B cell (primary cell): ENCODE results near the gene PRKX. TPM values are rescaled to one million over a fixed set of nuclear protein-coding genes. Genes with fewer than 3 reads are reported as not detected.
"Not testable (repeated sequence)": the region's sequence is repeated elsewhere in the genome, so short reads cannot be mapped to it uniquely, and the experiment has no call there.

Experiments
- ATAC-seq: fragments of 200-7000 bp; cut with Tn5 transposase; one replicate; pipeline ENCODE4 v1.10.0; 2021; ENCODE audit warnings: low read depth, mild to moderate bottlenecking, moderate number of reproducible peaks, moderate library complexity
- CTCF ChIA-PET: fragments of 350-600 bp; sonication (Branson Sonifier 250); formaldehyde crosslinking; loops from one replicate; lab custom pipeline; 2021; ENCODE audit warnings: antibody characterized with exemption, inconsistent platforms; lab: Charles Lee
- POLR2A ChIA-PET: fragments of 350-600 bp; sonication (Branson Sonifier 250); formaldehyde crosslinking; loops from one replicate; lab custom pipeline; 2021; ENCODE audit warnings: antibody characterized with exemption; lab: Charles Lee
- DNase-seq: peaks from one replicate; pipeline ENCODE4 v3.0.0; 2013
- H2AFZ ChIP-seq: 2 replicates; pipeline ENCODE4 v1.6.1; 2012; ENCODE audit warnings: mild to moderate bottlenecking, low read depth, low read length; ENCODE audit not compliant: insufficient read depth, poor library complexity, severe bottlenecking
- H3K27ac ChIP-seq, 2 donors: 1 replicate in 1 of 2; 2 replicates in 1 of 2; pipeline ENCODE4 v1.5.1; 2012 to 2013; ENCODE audit warnings: low read length in 2 of 2, mild to moderate bottlenecking in 2 of 2, moderate library complexity in 1 of 2
- H3K27me3 ChIP-seq, 4 experiments: fragments of 200-600 bp in 1 of 4; sonication (generic) in 1 of 4; replicated peaks in 1 of 4; 1 replicate in 2 of 4; 2 replicates in 2 of 4; pipeline versions ENCODE4 v1.6.1 to v1.7.0; 2013 to 2016; ENCODE audit warnings: low read length in 3 of 4, mild to moderate bottlenecking in 2 of 4, mixed read lengths in 1 of 4, moderate library complexity in 1 of 4; ENCODE audit not compliant: insufficient read depth in 4 of 4, control insufficient read depth in 3 of 4; ENCODE audit errors: control extremely low read depth in 1 of 4
- H3K36me3 ChIP-seq, 2 experiments: replicated peaks in 1 of 2; 1 replicate in 1 of 2; 2 replicates in 1 of 2; pipeline versions ENCODE4 v1.6.1 to v1.7.1; 2013; ENCODE audit warnings: low read length in 1 of 2; ENCODE audit not compliant: insufficient read depth in 2 of 2, control insufficient read depth in 1 of 2; ENCODE audit errors: control extremely low read depth in 1 of 2, extremely low read depth in 1 of 2
- H3K4me1 ChIP-seq, 2 donors: fragments of 200-600 bp in 1 of 2; sonication (generic) in 1 of 2; 1 replicate in 1 of 2; 2 replicates in 1 of 2; pipeline versions ENCODE4 v1.5.1 to v1.6.1; 2013 to 2017; ENCODE audit warnings: low read length in 2 of 2; ENCODE audit not compliant: control insufficient read depth in 2 of 2, insufficient read depth in 2 of 2
- H3K4me2 ChIP-seq: replicated peaks from 2 replicates; pipeline ENCODE3; 2012; ENCODE audit warnings: mild to moderate bottlenecking, low read depth, low read length; ENCODE audit not compliant: poor library complexity, severe bottlenecking
- H3K4me3 ChIP-seq, 5 experiments: fragments of 200-600 bp in 1 of 5; sonication (generic) in 1 of 5; 1 replicate in 3 of 5; 2 replicates in 2 of 5; pipeline versions ENCODE4 v1.5.1 to v1.7.0; 2011 to 2016; ENCODE audit warnings: low read length in 4 of 5, mild to moderate bottlenecking in 4 of 5, low read depth in 2 of 5, control low read depth in 1 of 5, moderate library complexity in 1 of 5; ENCODE audit not compliant: insufficient read depth in 1 of 5; ENCODE audit errors: control extremely low read depth in 1 of 5, extremely low read depth in 1 of 5
- H3K79me2 ChIP-seq: fragments of 200-600 bp; sonication (generic); one replicate; pipeline ENCODE4 v1.6.0; 2016; ENCODE audit warnings: low read length; ENCODE audit not compliant: control insufficient read depth, insufficient read depth
- H3K9ac ChIP-seq: fragments of 200-600 bp; sonication (generic); 2 replicates; pipeline ENCODE4 v1.6.1; 2017; ENCODE audit warnings: mild to moderate bottlenecking, low read length, moderate library complexity
- H3K9me3 ChIP-seq, 3 donors: one replicate each; pipeline versions ENCODE4 v1.6.1 to v1.7.1; 2013; ENCODE audit warnings: low read length in 2 of 3; ENCODE audit not compliant: control insufficient read depth in 2 of 3, insufficient read depth in 1 of 3; ENCODE audit errors: control extremely low read depth in 1 of 3
- H4K20me1 ChIP-seq: 2 replicates; pipeline ENCODE4 v1.6.0; 2012; ENCODE audit warnings: mild to moderate bottlenecking, low read length; ENCODE audit not compliant: insufficient read depth, control insufficient read depth, poor library complexity, severe bottlenecking
- H3K27ac Mint-ChIP-seq: one replicate; pipeline ENCODE4 v1.8.0; 2021; ENCODE audit warnings: mixed read lengths
- H3K27me3 Mint-ChIP-seq: one replicate; pipeline ENCODE4 v1.8.0; 2021; ENCODE audit warnings: mixed read lengths
- H3K4me1 Mint-ChIP-seq: one replicate; pipeline ENCODE4 v1.8.0; 2021; ENCODE audit warnings: mixed read lengths
- H3K4me3 Mint-ChIP-seq: one replicate; pipeline ENCODE4 v1.8.0; 2021; ENCODE audit warnings: mixed read lengths
- H3K9me3 Mint-ChIP-seq: one replicate; pipeline ENCODE4 v1.8.0; 2022; ENCODE audit warnings: mixed read lengths; ENCODE audit not compliant: insufficient read depth
- EZH2 ChIP-seq: IDR thresholded peaks from 2 replicates; pipeline ENCODE4 v1.6.1; 2012; ENCODE audit warnings: borderline replicate concordance, low read depth, mild to moderate bottlenecking, moderate library complexity, low read length; ENCODE audit not compliant: insufficient read depth, poor library complexity, severe bottlenecking
- WGBS: methylation state at CpG from one replicate; pipeline ENCODE4 v1.1.5; 2013; ENCODE audit warnings: missing lambda C conversion rate; ENCODE audit not compliant: insufficient coverage; 5-methylcytosine and 5-hydroxymethylcytosine counted together
- intact Hi-C: fragments of 100-400 bp; cut with micrococcal nuclease; formaldehyde crosslinking; loops from one replicate; pipeline ENCODE4 v1.10.0; 2022
- polyA plus RNA-seq: library from polyadenylated mRNA; depleted of rRNA; stranded (reverse); fragments of >200 nt; gene quantifications from 2 replicates; pipeline ENCODE4 v1.2.3, GENCODE V29; 2012
- total RNA-seq, 2 donors: library from RNA; stranded (reverse); fragments of 120-200 nt in 1 of 2; gene quantifications; 1 replicate in 1 of 2; 2 replicates in 1 of 2; pipeline versions ENCODE4 v1.2.3 to v1.2.4, GENCODE V29; 2013 to 2022
- TF ChIP-seq, protein P1 (sequence below): fragments of 200-600 bp; IDR thresholded peaks from one replicate; pipeline ENCODE4 v1.8.0; 2022; ENCODE audit warnings: antibody characterized with exemption, mild to moderate bottlenecking

Gene PRKX
- total and polyA plus RNA-seq, 2 donors (not counting 1 experiment from before 2014, with no cell fraction given) = 26.2 to 52.5 TPM

DNA sequence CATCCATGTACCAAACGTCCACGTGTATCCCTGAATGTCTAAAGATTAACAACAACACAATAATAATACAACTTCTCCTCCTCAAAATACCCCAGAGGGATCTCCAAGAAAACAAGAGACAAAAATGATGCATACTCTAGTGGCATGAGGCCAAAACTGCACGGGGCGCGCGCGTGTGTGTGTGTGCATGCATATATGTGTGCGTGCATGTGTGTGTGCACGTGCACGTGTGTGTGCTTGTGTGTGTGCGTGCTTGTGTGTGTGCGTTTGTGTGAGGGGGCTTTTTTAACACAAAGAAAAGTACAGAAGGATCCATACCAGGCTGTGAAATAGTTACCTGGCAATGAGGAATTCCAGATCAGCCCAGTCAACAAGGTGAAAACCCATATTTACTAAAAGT, 48.5 kb downstream of the PRKX start:
- Mint-ChIP-seq H3K27ac (peak overlapping the region; percentile 53), H3K27me3 (no peaks in the 10 kb centered on the region), H3K4me3 (no peak overlapping the region), H3K4me1 (peaks cover 27% of the 10 kb centered on the region), H3K9me3 (no peaks in the 10 kb centered on the region)
- H3K9me3 ChIP-seq = no peaks in the 10 kb centered on the region
- H3K4me2 ChIP-seq = no peak overlapping the region
- H2AFZ ChIP-seq = no peak overlapping the region
- ChIA-PET POLR2A (no interaction called here), CTCF (no interaction called here)
- intact Hi-C loops = loop anchor here (5.0 kb wide), 1 partner anchor 47 kb away; the partner anchor contains the start of gene PRKX
- TF ChIP-seq EZH2 = no peak
- TF ChIP-seq, protein P1, sequence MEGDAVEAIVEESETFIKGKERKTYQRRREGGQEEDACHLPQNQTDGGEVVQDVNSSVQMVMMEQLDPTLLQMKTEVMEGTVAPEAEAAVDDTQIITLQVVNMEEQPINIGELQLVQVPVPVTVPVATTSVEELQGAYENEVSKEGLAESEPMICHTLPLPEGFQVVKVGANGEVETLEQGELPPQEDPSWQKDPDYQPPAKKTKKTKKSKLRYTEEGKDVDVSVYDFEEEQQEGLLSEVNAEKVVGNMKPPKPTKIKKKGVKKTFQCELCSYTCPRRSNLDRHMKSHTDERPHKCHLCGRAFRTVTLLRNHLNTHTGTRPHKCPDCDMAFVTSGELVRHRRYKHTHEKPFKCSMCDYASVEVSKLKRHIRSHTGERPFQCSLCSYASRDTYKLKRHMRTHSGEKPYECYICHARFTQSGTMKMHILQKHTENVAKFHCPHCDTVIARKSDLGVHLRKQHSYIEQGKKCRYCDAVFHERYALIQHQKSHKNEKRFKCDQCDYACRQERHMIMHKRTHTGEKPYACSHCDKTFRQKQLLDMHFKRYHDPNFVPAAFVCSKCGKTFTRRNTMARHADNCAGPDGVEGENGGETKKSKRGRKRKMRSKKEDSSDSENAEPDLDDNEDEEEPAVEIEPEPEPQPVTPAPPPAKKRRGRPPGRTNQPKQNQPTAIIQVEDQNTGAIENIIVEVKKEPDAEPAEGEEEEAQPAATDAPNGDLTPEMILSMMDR = no peak
- H4K20me1 ChIP-seq = no peaks in the 10 kb centered on the region
- no peak for DNase-seq
- H3K27me3 ChIP-seq = no peaks in the 10 kb centered on the region
- H3K9ac ChIP-seq = no peak overlapping the region
- ATAC-seq = no peak
- peaks cover 0 to 9% of the 10 kb centered on the region in 2 experiments for H3K36me3 ChIP-seq
- no peak overlapping the region for H3K27ac ChIP-seq
- peaks cover 12% of the 10 kb centered on the region for H3K79me2 ChIP-seq
- no CpG with 5 or more reads among the region's 12 CpGs for WGBS
- H3K4me3 ChIP-seq = no peak overlapping the region
- peaks cover 14 to 21% of the 10 kb centered on the region in 2 donors for H3K4me1 ChIP-seq

DNA sequence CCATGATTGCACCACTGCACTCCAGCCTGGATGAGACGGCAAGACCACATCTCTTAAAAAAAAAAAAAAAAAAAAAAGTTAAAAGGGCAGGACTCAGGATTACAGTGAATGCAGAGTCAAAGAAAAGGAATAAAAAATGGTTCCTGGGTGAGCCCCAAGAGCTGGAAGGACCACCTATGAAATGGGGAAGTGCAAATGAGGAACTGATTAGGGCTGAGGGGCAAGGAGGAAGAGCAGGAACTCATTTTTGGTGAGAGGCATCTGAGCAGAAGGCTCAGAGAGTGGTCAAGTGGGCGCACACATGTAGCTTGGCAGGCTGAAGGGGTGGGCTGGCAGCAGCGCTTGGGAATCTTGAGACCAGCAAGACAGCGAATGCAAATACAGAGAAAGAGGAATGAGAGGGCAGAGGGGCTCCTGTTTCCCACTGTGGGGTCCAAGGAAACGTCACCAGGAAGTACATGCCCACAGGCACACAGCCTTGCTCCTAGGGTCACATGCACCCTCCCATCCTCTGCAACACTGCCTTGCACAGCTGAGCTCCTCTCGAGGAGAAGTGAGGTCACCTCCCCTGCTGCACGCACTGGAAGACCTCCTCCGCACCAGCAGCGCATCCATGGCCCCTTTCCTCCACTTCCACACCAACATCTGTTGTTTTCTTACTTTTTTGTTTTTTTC, 49.7 kb downstream of the PRKX start:
- peak overlapping the region; percentile 64 for H2AFZ ChIP-seq
- peak overlapping the region; percentile 44 to 46 for H3K27ac ChIP-seq
- H3K4me3 Mint-ChIP-seq = peak overlapping the region; percentile 77
- DNase-seq (peak; percentile 67), ATAC-seq (peak; percentile 80)
- ChIA-PET CTCF (interaction anchor here (0.7 kb wide), 1 partner anchor 75 kb away, joined by 4 read pairs; no protein-coding TSS in a partner anchor), POLR2A (interaction anchor here (0.6 to 0.7 kb wide), 3 partner anchors 45 to 788 kb away, joined by 4 to 7 read pairs (median 4); no protein-coding TSS in a partner anchor)
- peaks cover 14 to 21% of the 10 kb centered on the region in 2 donors for H3K4me1 ChIP-seq
- peak overlapping the region; percentile 47 for H3K9ac ChIP-seq
- H4K20me1 ChIP-seq, H3K27me3 ChIP-seq, H3K9me3 ChIP-seq, H3K9me3 Mint-ChIP-seq, H3K36me3 ChIP-seq, H3K27me3 Mint-ChIP-seq: not testable (repeated sequence)
- intact Hi-C loops = loop anchor here (5.0 kb wide), 1 partner anchor 49 kb away; the partner anchor contains the start of gene PRKX
- WGBS = 0% methylated on average over 2 of the region's 9 CpGs
- H3K27ac Mint-ChIP-seq = peak overlapping the region; percentile 91
- H3K79me2 ChIP-seq = peaks cover 11% of the 10 kb centered on the region
- peak overlapping the region in 3 of 5 experiments; percentile 30 to 50 (median 44) for H3K4me3 ChIP-seq
- peaks cover 26% of the 10 kb centered on the region for H3K4me1 Mint-ChIP-seq
- peak overlapping the region; percentile 58 for H3K4me2 ChIP-seq
